ENCODE results near the gene S1PR5. TPM values are rescaled to one million over a fixed set of nuclear protein-coding genes. Genes with fewer than 3 reads are reported as not detected.

The S1PR5 gene
- 1 to 10 TPM in 2 of 4 donors, not detected in 2; 1.8 to 2.6 TPM for total RNA-seq

GRCh38 chr19:10517361-10517759 lies at the start of gene S1PR5:
Gene S1PR5, minus strand, starts transcription at chr19:10517447. Its CDS starts 2,436 bp downstream, at chr19:10515011.
- no peak for TF ChIP-seq CTCF (IDR thresholded peaks at IDR 0.05)
- TF ChIP-seq POLR2A (IDR thresholded peaks at IDR 0.05): no peak
- H3K36me3 ChIP-seq: no peaks in the 10 kb centered on the region
- peaks cover 9 to 26% of the 10 kb centered on the region in 2 donors for H3K27me3 ChIP-seq
- peaks cover 0 to 7% of the 10 kb centered on the region in 2 donors for H3K4me1 ChIP-seq
- DNase-seq: no peak
- intact Hi-C loops (cut with DNase I; ENCODE audit: low total_unique reads): no loop called here
- no peak within 1 kb of the TSS for H3K4me3 ChIP-seq
- no peak within 1 kb of the TSS for H3K27ac ChIP-seq
- H3K9me3 ChIP-seq: no peaks in the 10 kb centered on the region

GRCh38 chr19:10566658-10567410 lies 49.6 kb upstream of the S1PR5 start:
- Histone ChIP-seq H3K9me3 (no peaks in the 10 kb centered on the region), H3K27ac (peak overlapping the region; percentile 82 to 92), H3K36me3 (no peaks in the 10 kb centered on the region), H3K27me3 (no peaks in the 10 kb centered on the region), H3K4me3 (peak overlapping the region in 1 of 2 donors; percentile 84), H3K4me1 (peaks cover 5 to 16% of the 10 kb centered on the region in 2 donors)
- intact Hi-C loops (cut with DNase I; ENCODE audit: low total_unique reads): no loop called here
- DNase-seq: no peak
- TF ChIP-seq POLR2A (IDR thresholded peaks at IDR 0.05) (no peak), CTCF (IDR thresholded peaks at IDR 0.05) (no peak)

- Histone ChIP-seq H3K27ac (peak overlapping the region; percentile 82 to 92), H3K9me3 (no peaks in the 10 kb centered on the region), H3K36me3 (no peaks in the 10 kb centered on the region), H3K27me3 (no peaks in the 10 kb centered on the region), H3K4me1 (peaks cover 5 to 16% of the 10 kb centered on the region in 2 donors), H3K4me3 (peak overlapping the region; percentile 71 to 84)
- intact Hi-C loops (cut with DNase I; ENCODE audit: low total_unique reads): no loop called here
- TF ChIP-seq CTCF (IDR thresholded peaks at IDR 0.05): no peak
- no peak for TF ChIP-seq POLR2A (IDR thresholded peaks at IDR 0.05)
- no peak for DNase-seq
Observed at GRCh38 chr19:10566408-10566657, 49.1 kb upstream of the S1PR5 start.

GRCh38 chr19:10565567-10566407 lies 48.5 kb upstream of the S1PR5 start, which contains the start of gene KRI1:
Gene KRI1, minus strand, starts transcription at chr19:10566010. Its CDS starts 11 bp downstream, at chr19:10565999.
- Histone ChIP-seq H3K27ac (peak within 1 kb of the TSS; percentile 82 to 92), H3K27me3 (no peaks in the 10 kb centered on the region), H3K9me3 (no peaks in the 10 kb centered on the region), H3K4me1 (peaks cover 5 to 16% of the 10 kb centered on the region in 2 donors), H3K36me3 (no peaks in the 10 kb centered on the region), H3K4me3 (peak within 1 kb of the TSS; percentile 71 to 84)
- intact Hi-C loops (cut with DNase I; ENCODE audit: low total_unique reads): no loop called here
- DNase-seq: peak; percentile 99
- TF ChIP-seq POLR2A (IDR thresholded peaks at IDR 0.05) (peak; percentile 83 to 96), CTCF (IDR thresholded peaks at IDR 0.05) (peak in 2 of 4 experiments; percentile 47 to 70)

Measured in uterus (tissue), 4 donors.